NCI-H1436 (cell line): Measurements from ENCODE around the gene FLNA.
A peak's percentile ranks its signal among the peaks of the same experiment; 100 is the strongest.
"Not testable (repeated sequence)": the region's sequence is repeated elsewhere in the genome, so short reads cannot be mapped to it uniquely, and the experiment has no call there.

ENCODE experiments used
- DNase-seq: peaks from one replicate; lab custom pipeline; 2025; lab: John Stamatoyannopoulos, UW

The FLNA gene

GRCh38 chrX:154374313-154375155 lies at the start of gene FLNA:
TSS of gene FLNA (minus strand) at chrX:154374634. CDS start at chrX:154371245, 3,389 bp downstream.
- no peak for DNase-seq

GRCh38 chrX:154420402-154420756 lies 45.9 kb upstream of the FLNA start:
- DNase-seq = no peak

GRCh38 chrX:154419688-154420401 lies 45.4 kb upstream of the FLNA start:
- DNase-seq = no peak

- DNase-seq = no peak
Observed at GRCh38 chrX:154419189-154419588, 44.8 kb upstream of the FLNA start.

- DNase-seq = no peak
Observed at GRCh38 chrX:154417157-154417556, 42.7 kb upstream of the FLNA start.

GRCh38 chrX:154413142-154413541 lies 38.7 kb upstream of the FLNA start:
- DNase-seq = no peak

- no peak for DNase-seq
Observed at GRCh38 chrX:154412468-154412867, 38.0 kb upstream of the FLNA start.

GRCh38 chrX:154411981-154412340 lies 37.5 kb upstream of the FLNA start:
- peak; percentile 75 for DNase-seq

GRCh38 chrX:154409222-154409871 lies 34.9 kb upstream of the FLNA start, which contains the start of gene DNASE1L1:
TSS of gene DNASE1L1 (minus strand) at chrX:154409254. CDS start at chrX:154405568, 3,686 bp downstream.
- no peak for DNase-seq

GRCh38 chrX:154408659-154409221 lies 34.3 kb upstream of the FLNA start:
- no peak for DNase-seq

- DNase-seq = no peak
Observed at GRCh38 chrX:154404625-154405192, 30.3 kb upstream of the FLNA start.

GRCh38 chrX:154403858-154404257 lies 29.4 kb upstream of the FLNA start:
- DNase-seq = no peak

GRCh38 chrX:154403192-154403591 lies 28.8 kb upstream of the FLNA start:
- DNase-seq = no peak

GRCh38 chrX:154402622-154403127 lies 28.2 kb upstream of the FLNA start:
- DNase-seq = no peak

GRCh38 chrX:154401918-154402621 lies 27.6 kb upstream of the FLNA start:
- DNase-seq = no peak

- DNase-seq = no peak
Observed at GRCh38 chrX:154401045-154401799, 26.8 kb upstream of the FLNA start.

GRCh38 chrX:154400369-154400817 lies 26.0 kb upstream of the FLNA start:
- not testable (repeated sequence) for DNase-seq

- no peak for DNase-seq
Observed at GRCh38 chrX:154399527-154400368, 25.3 kb upstream of the FLNA start.
